Measurements from ENCODE around the gene ATP1A1.

The ATP1A1 gene

GRCh38 chr1:116357487-116357886 lies 15.6 kb upstream of the ATP1A1 start:
- TF ChIP-seq CTCF (IDR thresholded peaks at IDR 0.05; ENCODE audit: low read depth, low read length) = no peak
- in situ Hi-C loops (cut with HindIII; ENCODE audit: low sequenced_read_pairs) = no loop called here
- no peak for DNase-seq (ENCODE audit: low read depth, low spot score)
- no peak overlapping the region for H3K4me3 ChIP-seq (ENCODE audit: low read depth, low read length)

GRCh38 chr1:116359060-116359830 lies 13.8 kb upstream of the ATP1A1 start:
- no peak for DNase-seq (ENCODE audit: low read depth, low spot score)
- in situ Hi-C loops (cut with HindIII; ENCODE audit: low sequenced_read_pairs) = no loop called here
- no peak overlapping the region for H3K4me3 ChIP-seq (ENCODE audit: low read depth, low read length)
- no peak for TF ChIP-seq CTCF (IDR thresholded peaks at IDR 0.05; ENCODE audit: low read depth, low read length)

GRCh38 chr1:116359871-116360270 lies 13.2 kb upstream of the ATP1A1 start:
- H3K4me3 ChIP-seq (ENCODE audit: low read depth, low read length) = no peak overlapping the region
- in situ Hi-C loops (cut with HindIII; ENCODE audit: low sequenced_read_pairs) = no loop called here
- no peak for DNase-seq (ENCODE audit: low read depth, low spot score)
- TF ChIP-seq CTCF (IDR thresholded peaks at IDR 0.05; ENCODE audit: low read depth, low read length) = no peak

- no peak overlapping the region for H3K4me3 ChIP-seq (ENCODE audit: low read depth, low read length)
- no peak for DNase-seq (ENCODE audit: low read depth, low spot score)
- peak; percentile 15 for TF ChIP-seq CTCF (IDR thresholded peaks at IDR 0.05; ENCODE audit: low read depth, low read length)
- in situ Hi-C loops (cut with HindIII; ENCODE audit: low sequenced_read_pairs) = no loop called here
Observed at GRCh38 chr1:116360429-116361173, 12.4 kb upstream of the ATP1A1 start.

DNA sequence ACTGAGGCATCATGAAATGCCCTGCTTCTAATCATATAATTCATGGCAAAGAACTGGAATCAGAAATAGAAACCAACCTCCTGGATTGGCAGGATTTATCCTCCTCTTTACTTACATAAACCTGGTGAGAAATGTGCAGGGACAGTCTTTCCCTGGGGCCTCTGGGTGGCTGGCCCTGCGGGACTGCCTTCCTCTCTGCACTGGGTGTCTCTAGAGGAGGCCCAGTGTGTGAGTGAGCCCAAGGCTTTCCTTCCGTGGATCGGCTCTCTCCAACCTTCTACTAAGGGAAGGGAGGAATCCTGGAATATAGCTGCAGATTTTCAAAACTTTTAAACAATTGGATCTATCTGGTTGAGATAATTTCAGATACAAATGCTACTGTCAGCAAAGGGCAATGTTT lies 11.4 kb upstream of the ATP1A1 start:
- DNase-seq (ENCODE audit: low read depth, low spot score) = no peak
- no peak for TF ChIP-seq CTCF (IDR thresholded peaks at IDR 0.05; ENCODE audit: low read depth, low read length)
- H3K4me3 ChIP-seq (ENCODE audit: low read depth, low read length) = no peak overlapping the region
- in situ Hi-C loops (cut with HindIII; ENCODE audit: low sequenced_read_pairs) = no loop called here

DNA sequence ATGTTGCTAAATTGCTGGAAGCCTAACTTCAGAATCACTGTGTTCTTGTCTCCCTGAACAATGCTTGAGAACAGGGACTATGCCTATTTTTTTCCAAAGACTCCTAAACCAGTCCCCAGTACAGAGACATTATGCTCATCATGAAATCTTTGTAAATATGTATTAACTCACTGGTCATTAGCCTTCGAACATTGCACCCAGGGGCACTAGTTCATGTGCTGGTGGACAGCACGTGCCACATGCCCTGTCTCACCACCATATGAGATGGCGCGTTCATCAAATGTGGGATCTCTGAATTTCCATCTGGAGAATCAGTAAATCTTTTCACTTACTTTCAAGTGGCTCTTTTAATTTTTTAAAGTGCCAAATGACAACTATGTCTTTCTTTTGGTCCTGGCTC lies 11.0 kb upstream of the ATP1A1 start:
- no peak for DNase-seq (ENCODE audit: low read depth, low spot score)
- in situ Hi-C loops (cut with HindIII; ENCODE audit: low sequenced_read_pairs) = no loop called here
- no peak for TF ChIP-seq CTCF (IDR thresholded peaks at IDR 0.05; ENCODE audit: low read depth, low read length)
- H3K4me3 ChIP-seq (ENCODE audit: low read depth, low read length) = no peak overlapping the region

Data from astrocyte of the spinal cord (primary cell).